Uterus (tissue), 2 donors: ENCODE data around the gene CYP2A6.

Experiments
- POLR2A ChIP-seq, 2 donors: fragments of 450-650 bp; IDR thresholded peaks; one replicate each; pipeline ENCODE4 v1.6.1; 2016; ENCODE audit warnings: antibody characterized with exemption in 2 of 2, mild to moderate bottlenecking in 1 of 2, moderate library complexity in 1 of 2
- TF ChIP-seq, protein P1 (sequence below), 4 experiments: fragments of 200-600 bp in 2 of 4; fragments of 450-650 bp in 2 of 4; sonication (generic) in 2 of 4; IDR thresholded peaks; one replicate each; pipeline ENCODE4 v1.5.1; 2016 to 2019; ENCODE audit warnings: antibody characterized with exemption in 4 of 4, mild to moderate bottlenecking in 2 of 4, moderate library complexity in 1 of 4

DNA sequence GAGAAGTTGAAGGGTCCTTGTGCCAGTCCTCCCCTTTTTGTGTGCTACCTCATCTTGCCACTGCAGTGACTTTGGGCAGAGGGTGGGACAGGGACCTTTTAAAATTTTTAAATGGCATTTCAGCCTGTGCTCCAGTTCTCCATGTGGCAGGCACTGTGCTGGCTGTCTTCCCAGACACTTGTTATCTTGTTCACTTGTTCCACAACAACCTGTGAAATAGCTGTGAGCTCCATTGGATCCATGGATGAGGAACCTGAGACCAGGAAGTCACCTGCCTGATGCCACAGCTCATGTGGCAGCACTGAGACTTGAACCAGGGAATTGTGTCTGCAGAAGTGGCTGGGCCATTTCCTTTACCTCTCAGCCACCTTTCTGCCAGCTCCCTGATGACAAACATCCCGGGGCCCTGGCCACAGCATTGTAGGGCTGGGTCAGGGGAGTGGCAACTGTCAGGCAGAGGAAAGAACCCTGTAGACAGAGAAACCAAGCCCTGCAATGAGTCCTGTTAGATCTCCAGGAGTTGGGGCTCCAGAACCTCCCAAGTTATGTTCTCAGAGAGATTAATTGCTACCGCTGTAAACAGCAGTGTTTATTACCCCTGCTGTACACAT is 44.9 kb downstream of the CYP2A6 start:
- TF ChIP-seq, protein P1, sequence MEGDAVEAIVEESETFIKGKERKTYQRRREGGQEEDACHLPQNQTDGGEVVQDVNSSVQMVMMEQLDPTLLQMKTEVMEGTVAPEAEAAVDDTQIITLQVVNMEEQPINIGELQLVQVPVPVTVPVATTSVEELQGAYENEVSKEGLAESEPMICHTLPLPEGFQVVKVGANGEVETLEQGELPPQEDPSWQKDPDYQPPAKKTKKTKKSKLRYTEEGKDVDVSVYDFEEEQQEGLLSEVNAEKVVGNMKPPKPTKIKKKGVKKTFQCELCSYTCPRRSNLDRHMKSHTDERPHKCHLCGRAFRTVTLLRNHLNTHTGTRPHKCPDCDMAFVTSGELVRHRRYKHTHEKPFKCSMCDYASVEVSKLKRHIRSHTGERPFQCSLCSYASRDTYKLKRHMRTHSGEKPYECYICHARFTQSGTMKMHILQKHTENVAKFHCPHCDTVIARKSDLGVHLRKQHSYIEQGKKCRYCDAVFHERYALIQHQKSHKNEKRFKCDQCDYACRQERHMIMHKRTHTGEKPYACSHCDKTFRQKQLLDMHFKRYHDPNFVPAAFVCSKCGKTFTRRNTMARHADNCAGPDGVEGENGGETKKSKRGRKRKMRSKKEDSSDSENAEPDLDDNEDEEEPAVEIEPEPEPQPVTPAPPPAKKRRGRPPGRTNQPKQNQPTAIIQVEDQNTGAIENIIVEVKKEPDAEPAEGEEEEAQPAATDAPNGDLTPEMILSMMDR (IDR thresholded peaks at IDR 0.05): no peak
- no peak for TF ChIP-seq POLR2A (IDR thresholded peaks at IDR 0.05)
